A549 (cell line): ENCODE results near the gene ZC3H7A.

Experiments used
- CTCF ChIP-seq: fragments of >200 bp; sonication (Bioruptor Twin); formaldehyde crosslinking; IDR thresholded peaks from 3 replicates; pipeline ENCODE4 v1.5.1; 2016
- MYC ChIP-seq: IDR thresholded peaks from 2 replicates; pipeline ENCODE4 v1.6.1; 2012; ENCODE audit warnings: mild to moderate bottlenecking, inconsistent platforms, low read length, improper control_type of control experiment, borderline replicate concordance
- NR3C1 ChIP-seq: fragments of >200 bp; sonication (Bioruptor Twin); formaldehyde crosslinking; IDR thresholded peaks from 3 replicates; pipeline ENCODE4 v1.6.1; 2017
- POLR2A ChIP-seq: IDR thresholded peaks from 2 replicates; pipeline ENCODE4 v1.6.1; 2012; ENCODE audit warnings: mild to moderate bottlenecking, low read length
- POLR2AphosphoS2 ChIP-seq: conservative IDR thresholded peaks from 2 replicates; pipeline ENCODE4 v1.6.1; 2012; ENCODE audit warnings: low read length, improper control_type of control experiment, inconsistent platforms
- SMC3 ChIP-seq: fragments of >200 bp; sonication (Bioruptor Twin); formaldehyde crosslinking; IDR thresholded peaks from 3 replicates; pipeline ENCODE4 v1.6.1; 2018; ENCODE audit warnings: inconsistent platforms
- ZFP36 ChIP-seq: fragments of 450-650 bp; IDR thresholded peaks from 2 replicates; pipeline ENCODE4 v1.6.1; 2014; ENCODE audit warnings: borderline replicate concordance; ENCODE audit not compliant: partially characterized antibody
- TF ChIP-seq, protein P1 (sequence below): fragments of 450-650 bp; IDR thresholded peaks from 2 replicates; pipeline ENCODE4 v1.6.1; 2014; ENCODE audit warnings: antibody characterized with exemption
- TF ChIP-seq, protein P2 (sequence below): fragments of 200-600 bp; sonication (generic); IDR thresholded peaks from 2 replicates; pipeline ENCODE4 v1.6.1; 2016; ENCODE audit warnings: antibody characterized with exemption, mild to moderate bottlenecking, moderate library complexity

DNA sequence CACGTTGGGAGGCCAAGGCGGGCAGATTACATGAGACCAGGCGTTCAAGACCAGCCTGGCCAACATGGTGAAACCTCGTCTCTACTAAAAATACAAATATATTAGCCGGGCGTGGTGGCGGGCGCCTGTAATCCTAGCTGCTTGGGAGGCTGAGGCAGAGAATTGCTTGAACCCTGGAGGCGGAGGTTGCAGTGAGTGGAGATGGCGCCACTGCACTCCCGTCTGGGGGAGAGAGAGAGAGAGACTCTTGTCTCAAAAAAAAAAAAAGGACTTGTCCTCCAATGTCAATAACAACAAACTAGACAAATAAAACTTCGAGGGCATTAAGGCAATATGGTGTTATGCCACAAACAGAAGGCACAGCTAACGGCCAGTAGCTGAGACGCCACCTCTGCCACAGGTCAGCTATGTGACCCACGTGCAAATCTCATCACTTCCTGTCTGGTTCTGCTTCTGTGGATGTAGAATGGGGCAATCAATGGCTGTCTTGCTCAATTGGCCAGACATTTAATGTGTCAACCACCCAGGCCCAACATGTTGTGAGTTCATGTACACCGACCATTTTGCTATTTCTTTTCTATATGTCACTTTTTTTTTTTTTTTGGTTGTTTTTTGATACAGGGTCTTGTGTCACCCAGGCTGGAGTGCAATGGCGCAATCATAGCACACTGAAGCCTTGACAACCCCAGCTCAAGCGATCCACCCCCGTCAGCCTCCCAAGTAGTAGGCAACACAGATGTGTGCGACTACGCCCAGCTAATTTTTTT is 53.6 kb downstream of the ZC3H7A start:
- TF ChIP-seq, protein P1, sequence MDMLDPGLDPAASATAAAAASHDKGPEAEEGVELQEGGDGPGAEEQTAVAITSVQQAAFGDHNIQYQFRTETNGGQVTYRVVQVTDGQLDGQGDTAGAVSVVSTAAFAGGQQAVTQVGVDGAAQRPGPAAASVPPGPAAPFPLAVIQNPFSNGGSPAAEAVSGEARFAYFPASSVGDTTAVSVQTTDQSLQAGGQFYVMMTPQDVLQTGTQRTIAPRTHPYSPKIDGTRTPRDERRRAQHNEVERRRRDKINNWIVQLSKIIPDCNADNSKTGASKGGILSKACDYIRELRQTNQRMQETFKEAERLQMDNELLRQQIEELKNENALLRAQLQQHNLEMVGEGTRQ: 0 out of 2 replicates have a peak, but pooled peaks have one; percentile 13
- TF ChIP-seq CTCF: no peak
- peak; percentile 46; the same call in 1 of the 2 replicates for TF ChIP-seq MYC
- no peak for TF ChIP-seq SMC3
- TF ChIP-seq ZFP36: no peak
- no peak for TF ChIP-seq NR3C1
- no peak for TF ChIP-seq POLR2A
- TF ChIP-seq, protein P2, sequence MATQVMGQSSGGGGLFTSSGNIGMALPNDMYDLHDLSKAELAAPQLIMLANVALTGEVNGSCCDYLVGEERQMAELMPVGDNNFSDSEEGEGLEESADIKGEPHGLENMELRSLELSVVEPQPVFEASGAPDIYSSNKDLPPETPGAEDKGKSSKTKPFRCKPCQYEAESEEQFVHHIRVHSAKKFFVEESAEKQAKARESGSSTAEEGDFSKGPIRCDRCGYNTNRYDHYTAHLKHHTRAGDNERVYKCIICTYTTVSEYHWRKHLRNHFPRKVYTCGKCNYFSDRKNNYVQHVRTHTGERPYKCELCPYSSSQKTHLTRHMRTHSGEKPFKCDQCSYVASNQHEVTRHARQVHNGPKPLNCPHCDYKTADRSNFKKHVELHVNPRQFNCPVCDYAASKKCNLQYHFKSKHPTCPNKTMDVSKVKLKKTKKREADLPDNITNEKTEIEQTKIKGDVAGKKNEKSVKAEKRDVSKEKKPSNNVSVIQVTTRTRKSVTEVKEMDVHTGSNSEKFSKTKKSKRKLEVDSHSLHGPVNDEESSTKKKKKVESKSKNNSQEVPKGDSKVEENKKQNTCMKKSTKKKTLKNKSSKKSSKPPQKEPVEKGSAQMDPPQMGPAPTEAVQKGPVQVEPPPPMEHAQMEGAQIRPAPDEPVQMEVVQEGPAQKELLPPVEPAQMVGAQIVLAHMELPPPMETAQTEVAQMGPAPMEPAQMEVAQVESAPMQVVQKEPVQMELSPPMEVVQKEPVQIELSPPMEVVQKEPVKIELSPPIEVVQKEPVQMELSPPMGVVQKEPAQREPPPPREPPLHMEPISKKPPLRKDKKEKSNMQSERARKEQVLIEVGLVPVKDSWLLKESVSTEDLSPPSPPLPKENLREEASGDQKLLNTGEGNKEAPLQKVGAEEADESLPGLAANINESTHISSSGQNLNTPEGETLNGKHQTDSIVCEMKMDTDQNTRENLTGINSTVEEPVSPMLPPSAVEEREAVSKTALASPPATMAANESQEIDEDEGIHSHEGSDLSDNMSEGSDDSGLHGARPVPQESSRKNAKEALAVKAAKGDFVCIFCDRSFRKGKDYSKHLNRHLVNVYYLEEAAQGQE: no peak
- no peak for TF ChIP-seq POLR2AphosphoS2
